ENCODE results near the gene IFI6.

GRCh38 chr1:27616441-27616840 is 55.6 kb downstream of the IFI6 start:
- TF ChIP-seq, protein P1, sequence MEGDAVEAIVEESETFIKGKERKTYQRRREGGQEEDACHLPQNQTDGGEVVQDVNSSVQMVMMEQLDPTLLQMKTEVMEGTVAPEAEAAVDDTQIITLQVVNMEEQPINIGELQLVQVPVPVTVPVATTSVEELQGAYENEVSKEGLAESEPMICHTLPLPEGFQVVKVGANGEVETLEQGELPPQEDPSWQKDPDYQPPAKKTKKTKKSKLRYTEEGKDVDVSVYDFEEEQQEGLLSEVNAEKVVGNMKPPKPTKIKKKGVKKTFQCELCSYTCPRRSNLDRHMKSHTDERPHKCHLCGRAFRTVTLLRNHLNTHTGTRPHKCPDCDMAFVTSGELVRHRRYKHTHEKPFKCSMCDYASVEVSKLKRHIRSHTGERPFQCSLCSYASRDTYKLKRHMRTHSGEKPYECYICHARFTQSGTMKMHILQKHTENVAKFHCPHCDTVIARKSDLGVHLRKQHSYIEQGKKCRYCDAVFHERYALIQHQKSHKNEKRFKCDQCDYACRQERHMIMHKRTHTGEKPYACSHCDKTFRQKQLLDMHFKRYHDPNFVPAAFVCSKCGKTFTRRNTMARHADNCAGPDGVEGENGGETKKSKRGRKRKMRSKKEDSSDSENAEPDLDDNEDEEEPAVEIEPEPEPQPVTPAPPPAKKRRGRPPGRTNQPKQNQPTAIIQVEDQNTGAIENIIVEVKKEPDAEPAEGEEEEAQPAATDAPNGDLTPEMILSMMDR (IDR thresholded peaks at IDR 0.05; ENCODE audit: low read depth, low read length, missing input control) = no peak
- no peak for TF ChIP-seq TAF1 (conservative IDR thresholded peaks at IDR 0.05)
- TF ChIP-seq HNF4G (IDR thresholded peaks at IDR 0.05) = no peak
- TF ChIP-seq RAD21 (IDR thresholded peaks at IDR 0.05) = no peak
